ENCODE data around the gene SRSF8. TPM values are rescaled to one million over a fixed set of nuclear protein-coding genes. Genes with fewer than 3 reads are reported as not detected.

SRSF8 gene
- total and polyA plus RNA-seq, 9 of the 15 experiments (the other 6 are each of a cell fraction or from before 2014, with no cell fraction given): 18.0 to 53.4 (median 27.9) TPM

DNA sequence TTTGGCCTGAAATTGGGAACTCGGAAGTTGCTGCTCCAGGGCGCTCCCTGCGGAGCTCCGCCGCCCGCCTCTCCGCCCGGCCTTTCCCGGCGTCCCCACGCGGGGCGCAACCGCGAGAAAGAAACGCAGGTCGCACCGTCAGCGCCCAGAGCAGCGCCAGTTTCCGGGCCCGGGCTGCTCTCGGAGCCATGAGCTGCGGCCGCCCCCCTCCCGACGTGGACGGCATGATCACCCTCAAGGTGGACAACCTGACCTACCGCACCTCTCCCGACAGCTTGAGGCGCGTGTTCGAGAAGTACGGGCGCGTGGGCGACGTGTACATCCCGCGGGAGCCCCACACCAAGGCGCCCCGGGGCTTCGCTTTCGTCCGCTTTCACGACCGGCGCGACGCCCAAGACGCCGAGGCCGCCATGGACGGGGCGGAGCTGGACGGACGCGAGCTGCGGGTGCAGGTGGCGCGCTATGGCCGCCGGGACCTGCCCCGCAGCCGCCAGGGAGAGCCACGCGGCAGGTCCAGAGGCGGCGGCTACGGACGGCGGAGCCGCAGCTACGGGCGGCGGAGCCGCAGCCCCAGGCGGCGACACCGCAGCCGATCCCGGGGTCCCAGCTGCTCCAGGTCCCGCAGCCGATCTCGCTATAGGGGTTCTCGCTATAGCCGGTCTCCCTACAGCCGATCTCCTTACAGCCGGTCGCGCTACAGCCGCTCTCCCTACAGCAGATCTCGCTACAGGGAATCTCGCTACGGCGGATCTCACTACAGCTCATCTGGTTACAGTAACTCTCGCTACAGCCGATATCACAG, 521 bp downstream of the SRSF8 start (continued):
- TF ChIP-seq ZBTB33 (CRISPR knock-in tag; IDR thresholded peaks at IDR 0.05) (peak; percentile 61), CBX2 (IDR thresholded peaks at IDR 0.05; ENCODE audit: insufficient read depth, low read length, poor library complexity, severe bottlenecking) (no peak), ZNF431 (CRISPR knock-in tag; IDR thresholded peaks at IDR 0.05) (peak; percentile 51; the same call in 1 of the 2 replicates), ZNF79 (CRISPR knock-in tag; IDR thresholded peaks at IDR 0.05; ENCODE audit: low read depth) (no peak), MEF2A (IDR thresholded peaks at IDR 0.05; ENCODE audit: control insufficient read depth, low read depth, low read length) (no peak), NEUROD1 (IDR thresholded peaks at IDR 0.05; ENCODE audit: borderline replicate concordance, low read depth, low read length, partially characterized antibody) (no peak), FOXA3 (CRISPR knock-in tag; conservative IDR thresholded peaks at IDR 0.05 in 1 of 2, IDR thresholded peaks at IDR 0.05 in 1 of 2) (no peak), MEIS2 (IDR thresholded peaks at IDR 0.05; ENCODE audit: partially characterized antibody) (no peak), SLC30A9 (CRISPR knock-in tag; IDR thresholded peaks at IDR 0.05) (no peak), XRCC3 (IDR thresholded peaks at IDR 0.05) (no peak), NCOA6 (IDR thresholded peaks at IDR 0.05) (peak; percentile 96), ZNF395 (CRISPR knock-in tag; IDR thresholded peaks at IDR 0.05) (0 out of 2 replicates have a peak, but pooled peaks have one; percentile 38), BDP1 (IDR thresholded peaks at IDR 0.05; ENCODE audit: insufficient read depth, insufficient read length) (no peak), SMARCA4 (IDR thresholded peaks at IDR 0.05) (no peak), ZNF76 (CRISPR knock-in tag; IDR thresholded peaks at IDR 0.05; ENCODE audit: borderline replicate concordance) (0 out of 2 replicates have a peak, but pooled peaks have one; percentile 41), NR2C2 (CRISPR knock-in tag; IDR thresholded peaks at IDR 0.05) (peak; percentile 70; the same call in 1 of the 2 replicates), NR2C2 (tag; IDR thresholded peaks at IDR 0.05) (peak; percentile 70), HDAC1 (IDR thresholded peaks at IDR 0.05) (peak in 1 of 2 experiments; percentile 45; a peak in 2 of 4 replicates), PTRF (tag; IDR thresholded peaks at IDR 0.05) (no peak)
- TF ChIP-seq, protein P1, sequence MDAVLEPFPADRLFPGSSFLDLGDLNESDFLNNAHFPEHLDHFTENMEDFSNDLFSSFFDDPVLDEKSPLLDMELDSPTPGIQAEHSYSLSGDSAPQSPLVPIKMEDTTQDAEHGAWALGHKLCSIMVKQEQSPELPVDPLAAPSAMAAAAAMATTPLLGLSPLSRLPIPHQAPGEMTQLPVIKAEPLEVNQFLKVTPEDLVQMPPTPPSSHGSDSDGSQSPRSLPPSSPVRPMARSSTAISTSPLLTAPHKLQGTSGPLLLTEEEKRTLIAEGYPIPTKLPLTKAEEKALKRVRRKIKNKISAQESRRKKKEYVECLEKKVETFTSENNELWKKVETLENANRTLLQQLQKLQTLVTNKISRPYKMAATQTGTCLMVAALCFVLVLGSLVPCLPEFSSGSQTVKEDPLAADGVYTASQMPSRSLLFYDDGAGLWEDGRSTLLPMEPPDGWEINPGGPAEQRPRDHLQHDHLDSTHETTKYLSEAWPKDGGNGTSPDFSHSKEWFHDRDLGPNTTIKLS (IDR thresholded peaks at IDR 0.05; ENCODE audit: borderline replicate concordance, low read depth): peak; percentile 82; the same call in 1 of the 2 replicates
- TF ChIP-seq, protein P2, sequence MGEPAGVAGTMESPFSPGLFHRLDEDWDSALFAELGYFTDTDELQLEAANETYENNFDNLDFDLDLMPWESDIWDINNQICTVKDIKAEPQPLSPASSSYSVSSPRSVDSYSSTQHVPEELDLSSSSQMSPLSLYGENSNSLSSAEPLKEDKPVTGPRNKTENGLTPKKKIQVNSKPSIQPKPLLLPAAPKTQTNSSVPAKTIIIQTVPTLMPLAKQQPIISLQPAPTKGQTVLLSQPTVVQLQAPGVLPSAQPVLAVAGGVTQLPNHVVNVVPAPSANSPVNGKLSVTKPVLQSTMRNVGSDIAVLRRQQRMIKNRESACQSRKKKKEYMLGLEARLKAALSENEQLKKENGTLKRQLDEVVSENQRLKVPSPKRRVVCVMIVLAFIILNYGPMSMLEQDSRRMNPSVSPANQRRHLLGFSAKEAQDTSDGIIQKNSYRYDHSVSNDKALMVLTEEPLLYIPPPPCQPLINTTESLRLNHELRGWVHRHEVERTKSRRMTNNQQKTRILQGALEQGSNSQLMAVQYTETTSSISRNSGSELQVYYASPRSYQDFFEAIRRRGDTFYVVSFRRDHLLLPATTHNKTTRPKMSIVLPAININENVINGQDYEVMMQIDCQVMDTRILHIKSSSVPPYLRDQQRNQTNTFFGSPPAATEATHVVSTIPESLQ (CRISPR knock-in tag; IDR thresholded peaks at IDR 0.05): no peak
